A549 (cell line): ENCODE measurements around the gene TNFRSF19. TPM values are rescaled to one million over a fixed set of nuclear protein-coding genes. Genes with fewer than 3 reads are reported as not detected.

Experiments
- ATAC-seq, 2 experiments: fragments of 200-7000 bp in 1 of 2; fragments of >200 bp in 1 of 2; cut with Nextera tagmentation in 1 of 2; cut with Tn5 transposase in 1 of 2; 3 replicates each; pipeline versions ENCODE4 v1.8.0 to v1.9.1; 2018 to 2020; ENCODE audit warnings: mild to moderate bottlenecking in 1 of 2, moderate library complexity in 1 of 2
- CTCF ChIA-PET: fragments of 300-600 bp; sonication (Branson Sonifier 250); formaldehyde crosslinking; extraction: SDS; loops from one replicate; lab custom pipeline; 2021; ENCODE audit warnings: antibody characterized with exemption, inconsistent platforms; lab: Yijun Ruan, JAX
- POLR2A ChIA-PET: fragments of 350-600 bp; formaldehyde crosslinking; extraction: SDS; loops from one replicate; lab custom pipeline; 2021; ENCODE audit warnings: antibody characterized with exemption, inconsistent platforms; lab: Yijun Ruan, JAX
- DNase-seq, 2 experiments: peaks; one replicate each; pipeline versions ENCODE4 v3.0.0 to v3.0.0-alpha.2; 2011 to 2016; ENCODE audit warnings: low read depth in 1 of 2, low spot score in 1 of 2
- FAIRE-seq: peaks from 2 replicates; lab custom pipeline; 2011; peaks lifted over from hg19 to GRCh38; lab: Jason Lieb, UNC
- H3K27ac ChIP-seq, 2 experiments: fragments of >200 bp; sonication (Bioruptor Twin); formaldehyde crosslinking; 3 replicates each; pipeline ENCODE4 v1.5.1; 2016 to 2017
- H3K4me1 ChIP-seq: fragments of >200 bp; sonication (Bioruptor Twin); formaldehyde crosslinking; 3 replicates; pipeline ENCODE4 v1.6.1; 2016
- H3K4me2 ChIP-seq: fragments of >200 bp; sonication (Bioruptor Twin); formaldehyde crosslinking; 3 replicates; pipeline ENCODE4 v1.6.1; 2016
- H3K4me3 ChIP-seq: fragments of >200 bp; sonication (Bioruptor Twin); formaldehyde crosslinking; 3 replicates; pipeline ENCODE4 v1.5.1; 2016
- H3K9me3 ChIP-seq: fragments of >200 bp; sonication (Bioruptor Twin); formaldehyde crosslinking; 3 replicates; pipeline ENCODE4 v1.6.1; 2016
- BHLHE40 ChIP-seq: IDR thresholded peaks from 2 replicates; pipeline ENCODE4 v1.6.1; 2012; ENCODE audit warnings: low read depth, low read length, inconsistent platforms
- CHD2 ChIP-seq: fragments of 150-350 bp; IDR thresholded peaks from 2 replicates; pipeline ENCODE4 v1.6.1; 2014; ENCODE audit warnings: low read length; ENCODE audit not compliant: partially characterized antibody
- EHF ChIP-seq: fragments of 250-450 bp; sonication (Bioruptor Pico); IDR thresholded peaks from 2 replicates; pipeline ENCODE4 v1.5.0; 2020; ENCODE audit warnings: mild to moderate bottlenecking
- EHMT2 ChIP-seq: fragments of 200-600 bp; sonication (generic); IDR thresholded peaks from 2 replicates; pipeline ENCODE4 v1.6.1; 2016; ENCODE audit warnings: antibody characterized with exemption, low read depth, mild to moderate bottlenecking, moderate library complexity
- FOSL2 ChIP-seq, 2 experiments: fragments of 450-650 bp in 1 of 2; fragments of >200 bp in 1 of 2; sonication (Bioruptor Twin) in 1 of 2; formaldehyde crosslinking; IDR thresholded peaks; 2 replicates each; pipeline versions ENCODE4 v1.5.0 to v1.6.1; 2016 to 2020; ENCODE audit warnings: mild to moderate bottlenecking in 1 of 2, moderate library complexity in 1 of 2
- HDAC2 ChIP-seq: fragments of 200-600 bp; sonication (generic); IDR thresholded peaks from 2 replicates; pipeline ENCODE4 v1.6.1; 2016
- HES2 ChIP-seq: fragments of >200 bp; sonication (Bioruptor Twin); formaldehyde crosslinking; IDR thresholded peaks from 2 replicates; pipeline ENCODE4 v1.6.1; 2016
- HEYL ChIP-seq: fragments of 250-450 bp; sonication (Bioruptor Pico); IDR thresholded peaks from 2 replicates; pipeline ENCODE4 v1.8.0; 2021; ENCODE audit warnings: mild to moderate bottlenecking, moderate library complexity
- HMGXB4 ChIP-seq: fragments of 250-450 bp; sonication (Bioruptor Pico); IDR thresholded peaks from 2 replicates; pipeline ENCODE4 v1.5.0; 2021; ENCODE audit warnings: mild to moderate bottlenecking, moderate library complexity, borderline replicate concordance
- HOXA7 ChIP-seq: fragments of 250-450 bp; sonication (Bioruptor Pico); IDR thresholded peaks from 2 replicates; pipeline ENCODE4 v1.5.0; 2020; ENCODE audit warnings: mild to moderate bottlenecking, moderate library complexity
- HOXB13 ChIP-seq: fragments of 250-450 bp; sonication (Bioruptor Pico); IDR thresholded peaks from 2 replicates; pipeline ENCODE4 v1.5.0; 2020; ENCODE audit warnings: low read depth, mild to moderate bottlenecking, moderate library complexity
- JUN ChIP-seq, 2 experiments: fragments of >200 bp; sonication (Bioruptor Twin); formaldehyde crosslinking; IDR thresholded peaks; 2 replicates in 1 of 2; 3 replicates in 1 of 2; pipeline ENCODE4 v1.6.1; 2016 to 2017
- KDM5A ChIP-seq: fragments of 200-600 bp; sonication (generic); IDR thresholded peaks from 2 replicates; pipeline ENCODE4 v1.6.1; 2016; ENCODE audit warnings: antibody characterized with exemption, mild to moderate bottlenecking
- MAZ ChIP-seq: fragments of 150-350 bp; IDR thresholded peaks from 2 replicates; pipeline ENCODE4 v1.6.1; 2014; ENCODE audit warnings: antibody characterized with exemption, low read depth, low read length, borderline replicate concordance
- PBX3 ChIP-seq: IDR thresholded peaks from 2 replicates; pipeline ENCODE4 v1.6.1; 2012
- POLR2A ChIP-seq: IDR thresholded peaks from 2 replicates; pipeline ENCODE4 v1.6.1; 2012; ENCODE audit warnings: mild to moderate bottlenecking, low read length
- POLR2AphosphoS2 ChIP-seq: conservative IDR thresholded peaks from 2 replicates; pipeline ENCODE4 v1.6.1; 2012; ENCODE audit warnings: low read length, improper control_type of control experiment, inconsistent platforms
- RAD21 ChIP-seq, 2 experiments: fragments of >200 bp in 1 of 2; sonication (Bioruptor Twin) in 1 of 2; formaldehyde crosslinking in 1 of 2; IDR thresholded peaks in 1 of 2; conservative IDR thresholded peaks in 1 of 2; 2 replicates in 1 of 2; 3 replicates in 1 of 2; pipeline ENCODE4 v1.6.1; 2012 to 2018; ENCODE audit warnings: inconsistent platforms in 1 of 2
- RCOR1 ChIP-seq: fragments of 150-350 bp; IDR thresholded peaks from 2 replicates; pipeline ENCODE4 v1.6.1; 2014; ENCODE audit warnings: antibody characterized with exemption, low read length, low read depth
- REST ChIP-seq: fragments of 200-600 bp; sonication (generic); IDR thresholded peaks from 2 replicates; pipeline ENCODE4 v1.6.1; 2016; ENCODE audit warnings: antibody characterized with exemption, mild to moderate bottlenecking, moderate library complexity
- RFX5 ChIP-seq: fragments of 450-650 bp; IDR thresholded peaks from 2 replicates; pipeline ENCODE4 v1.7.1; 2014; ENCODE audit warnings: antibody characterized with exemption, mild to moderate bottlenecking, moderate library complexity
- SMC3 ChIP-seq: fragments of >200 bp; sonication (Bioruptor Twin); formaldehyde crosslinking; IDR thresholded peaks from 3 replicates; pipeline ENCODE4 v1.6.1; 2018; ENCODE audit warnings: inconsistent platforms
- SREBF2 ChIP-seq: fragments of 450-650 bp; IDR thresholded peaks from 2 replicates; pipeline ENCODE4 v1.6.1; 2014; ENCODE audit warnings: mild to moderate bottlenecking, moderate library complexity
- TFCP2L1 ChIP-seq: fragments of 250-450 bp; sonication (Bioruptor Pico); IDR thresholded peaks from 2 replicates; pipeline ENCODE4 v1.5.0; 2021; ENCODE audit warnings: mild to moderate bottlenecking
- ZFP36 ChIP-seq: fragments of 450-650 bp; IDR thresholded peaks from 2 replicates; pipeline ENCODE4 v1.6.1; 2014; ENCODE audit warnings: borderline replicate concordance; ENCODE audit not compliant: partially characterized antibody
- ZNF302 ChIP-seq: fragments of 250-450 bp; sonication (Bioruptor Pico); IDR thresholded peaks from 2 replicates; pipeline ENCODE4 v1.9.0; 2021; ENCODE audit warnings: inconsistent platforms, mild to moderate bottlenecking, moderate library complexity
- WGBS: methylation state at CpG from one replicate; pipeline ENCODE4 v1.1.6; 2017; ENCODE audit errors: missing lambda C conversion rate; 5-methylcytosine and 5-hydroxymethylcytosine counted together
- polyA plus RNA-seq, 4 experiments: library from polyadenylated mRNA; depleted of rRNA in 3 of 4; stranded (reverse); fragments of >200 nt; fragmentation: RNase III in 1 of 4; extraction: RNeasy Plus Mini Kit Qiagen cat#74134 plus additional on column Dnase treatment in 1 of 4; gene quantifications; 2 replicates in 3 of 4; 3 replicates in 1 of 4; pipeline ENCODE4 v1.2.3, GENCODE V29; 2011 to 2017
- TF ChIP-seq, protein P1 (sequence below): IDR thresholded peaks from 2 replicates; pipeline ENCODE4 v1.6.1; 2012; ENCODE audit warnings: low read depth, borderline replicate concordance

The TNFRSF19 gene
- polyA plus RNA-seq, 2 of the 4 experiments (the other 2 are of a cell fraction), result 1.2 to 1.9 TPM

DNA sequence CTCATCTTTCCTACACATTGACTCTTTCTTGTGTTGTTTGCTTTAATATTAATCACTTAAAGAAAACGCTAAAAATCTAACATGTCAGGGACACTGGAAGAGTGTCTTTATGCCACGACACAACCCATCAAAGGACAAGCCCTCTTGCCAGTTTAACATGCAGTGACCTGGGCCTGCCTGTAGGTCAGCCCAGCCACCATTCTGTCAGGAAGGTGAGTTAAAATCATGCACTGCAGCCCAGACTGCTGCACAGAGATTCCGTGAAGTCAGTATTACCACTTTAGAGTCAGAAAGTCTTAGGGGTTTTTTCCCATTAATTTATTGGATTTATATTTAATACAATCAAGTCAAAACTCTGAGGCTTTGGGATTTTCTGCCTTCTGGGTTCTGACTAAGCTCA lies 58.0 kb downstream of the TNFRSF19 start:
- Histone ChIP-seq H3K4me2 (no peak overlapping the region), H3K27ac (no peak overlapping the region)
- TF ChIP-seq POLR2A (no peak), MAZ (no peak), FOSL2 (IDR thresholded peaks at IDR 0.05) (no peak), FOSL2 (CRISPR knock-in tag; IDR thresholded peaks at IDR 0.05) (no peak), SREBF2 (no peak), TFCP2L1 (CRISPR knock-in tag) (no peak), KDM5A (no peak), HOXB13 (CRISPR knock-in tag) (no peak), ZNF302 (CRISPR knock-in tag) (no peak), PBX3 (no peak), RAD21 (conservative IDR thresholded peaks at IDR 0.05 in 1 of 2, IDR thresholded peaks at IDR 0.05 in 1 of 2) (no peak), POLR2AphosphoS2 (no peak), HES2 (no peak), EHF (CRISPR knock-in tag) (no peak), EHMT2 (no peak), RFX5 (no peak), JUN (IDR thresholded peaks at IDR 0.05) (no peak), RCOR1 (no peak), HMGXB4 (CRISPR knock-in tag) (no peak), HOXA7 (CRISPR knock-in tag) (no peak)
- TF ChIP-seq, protein P1, sequence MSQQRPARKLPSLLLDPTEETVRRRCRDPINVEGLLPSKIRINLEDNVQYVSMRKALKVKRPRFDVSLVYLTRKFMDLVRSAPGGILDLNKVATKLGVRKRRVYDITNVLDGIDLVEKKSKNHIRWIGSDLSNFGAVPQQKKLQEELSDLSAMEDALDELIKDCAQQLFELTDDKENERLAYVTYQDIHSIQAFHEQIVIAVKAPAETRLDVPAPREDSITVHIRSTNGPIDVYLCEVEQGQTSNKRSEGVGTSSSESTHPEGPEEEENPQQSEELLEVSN, result no peak
- TF ChIP-seq, all 56 proteins: peak for 0
- H3K4me1 ChIP-seq, result no peaks in the 10 kb centered on the region
- no peak overlapping the region for H3K4me3 ChIP-seq
- ChIA-PET CTCF (interaction anchor here (1.0 to 1.1 kb wide), 3 partner anchors 9 to 50 kb away, joined by 3 to 4 read pairs (median 3); no protein-coding TSS in a partner anchor), POLR2A (no interaction called here)
- DNase-seq (no peak), FAIRE-seq (no peak), ATAC-seq (no peak)
- 54% methylated on average over 3 of the region's 3 CpGs for WGBS
- no peaks in the 10 kb centered on the region for H3K9me3 ChIP-seq

DNA sequence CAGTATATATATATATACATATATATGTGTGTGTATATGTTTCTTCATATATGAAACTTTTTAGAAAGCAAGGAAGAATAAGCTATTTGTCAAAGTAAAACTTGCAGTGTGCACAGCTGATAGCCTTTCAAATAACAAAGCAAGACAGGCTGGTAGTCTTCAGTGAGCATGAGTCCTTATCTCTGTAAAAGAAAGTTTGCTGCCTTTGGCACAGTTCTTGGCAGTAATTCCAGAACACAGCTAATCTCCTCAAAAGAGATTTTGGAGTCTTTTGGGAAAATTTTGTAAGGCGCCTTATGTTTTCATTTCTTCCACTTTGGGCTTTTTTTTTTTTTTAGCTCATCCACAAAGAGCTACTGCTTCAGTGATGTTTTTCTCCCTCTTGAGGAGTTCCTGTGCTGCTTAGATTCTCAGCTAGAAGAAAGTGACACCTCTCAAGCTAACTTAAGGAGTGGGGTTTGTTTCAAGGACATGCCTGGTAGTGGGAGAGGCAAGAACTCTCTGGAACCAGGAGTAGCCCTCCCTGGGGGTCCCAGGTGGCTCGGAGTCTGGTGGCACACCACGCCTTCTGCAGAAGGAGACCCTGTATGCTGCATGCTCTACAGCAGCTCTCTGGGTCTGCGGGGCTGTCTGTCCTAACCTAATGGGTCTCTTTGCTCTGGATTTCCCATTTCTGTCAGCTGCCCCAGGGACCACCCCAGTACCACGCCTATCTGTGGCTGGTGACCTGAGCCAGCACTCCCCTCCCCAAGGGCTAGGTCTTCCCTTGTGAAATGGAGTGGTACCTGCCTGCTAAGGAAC lies 58.8 kb downstream of the TNFRSF19 start:
- Histone ChIP-seq H3K9me3 (no peaks in the 10 kb centered on the region), H3K4me2 (no peak overlapping the region), H3K27ac (no peak overlapping the region), H3K4me1 (no peaks in the 10 kb centered on the region), H3K4me3 (no peak overlapping the region)
- no peak for ATAC-seq
- 42% methylated on average over 2 of the region's 5 CpGs for WGBS
- DNase-seq, result no peak
- ChIA-PET CTCF (interaction anchor here (0.6 to 1.2 kb wide), 5 partner anchors 9 to 565 kb away, joined by 3 to 4 read pairs (median 3); no protein-coding TSS in a partner anchor), POLR2A (interaction anchor here (0.6 kb wide), 1 partner anchor 214 kb away, joined by 3 read pairs; no protein-coding TSS in a partner anchor)
- FAIRE-seq, result no peak
- TF ChIP-seq BHLHE40 (no peak), EHMT2 (no peak), HDAC2 (no peak), CHD2 (no peak), ZNF302 (CRISPR knock-in tag) (no peak), KDM5A (no peak), HEYL (CRISPR knock-in tag) (no peak), REST (no peak), TFCP2L1 (CRISPR knock-in tag) (no peak), SMC3 (no peak), POLR2A (no peak), HES2 (no peak), ZFP36 (no peak)
- TF ChIP-seq, protein P1, result no peak
